Measurements from ENCODE around the gene TLE1. TPM values are rescaled to one million over a fixed set of nuclear protein-coding genes. Genes with fewer than 3 reads are reported as not detected.

The TLE1 gene
- total RNA-seq, 1 donor, result 39.3 TPM

- peak; percentile 65 for DNase-seq (ENCODE audit: low read depth)
- no peak for TF ChIP-seq CTCF (IDR thresholded peaks at IDR 0.05; ENCODE audit: insufficient read depth, low read depth, low read length)
- H3K4me3 ChIP-seq (ENCODE audit: low read depth, low read length), result no peak overlapping the region
Measured at GRCh38 chr9:81585191-81585763, 104.1 kb downstream of the TLE1 start.

GRCh38 chr9:81584099-81584498, 105.2 kb downstream of the TLE1 start:
- no peak for DNase-seq (ENCODE audit: low read depth)
- H3K4me3 ChIP-seq (ENCODE audit: low read depth, low read length), result no peak overlapping the region
- TF ChIP-seq CTCF (IDR thresholded peaks at IDR 0.05; ENCODE audit: insufficient read depth, low read depth, low read length), result no peak

GRCh38 chr9:81581986-81582385, 107.4 kb downstream of the TLE1 start:
- TF ChIP-seq CTCF (IDR thresholded peaks at IDR 0.05; ENCODE audit: insufficient read depth, low read depth, low read length), result no peak

GRCh38 chr9:81579381-81579780, 110.0 kb downstream of the TLE1 start:
- TF ChIP-seq CTCF (IDR thresholded peaks at IDR 0.05; ENCODE audit: insufficient read depth, low read depth, low read length), result no peak
- no peak for DNase-seq (ENCODE audit: low read depth)
- no peak overlapping the region for H3K4me3 ChIP-seq (ENCODE audit: low read depth, low read length)

More at GRCh38 chr9:81581986-81582385, 107.4 kb downstream of the TLE1 start:
- H3K4me3 ChIP-seq (ENCODE audit: low read depth, low read length), result no peak overlapping the region
- DNase-seq (ENCODE audit: low read depth), result no peak

GRCh38 chr9:81578606-81579005, 110.7 kb downstream of the TLE1 start:
- no peak overlapping the region for H3K4me3 ChIP-seq (ENCODE audit: low read depth, low read length)
- TF ChIP-seq CTCF (IDR thresholded peaks at IDR 0.05; ENCODE audit: insufficient read depth, low read depth, low read length), result no peak
- DNase-seq (ENCODE audit: low read depth), result peak; percentile 52

GRCh38 chr9:81575956-81576355, 113.4 kb downstream of the TLE1 start:
- no peak overlapping the region for H3K4me3 ChIP-seq (ENCODE audit: low read depth, low read length)
- DNase-seq (ENCODE audit: low read depth), result peak; percentile 34
- no peak for TF ChIP-seq CTCF (IDR thresholded peaks at IDR 0.05; ENCODE audit: insufficient read depth, low read depth, low read length)

- H3K4me3 ChIP-seq (ENCODE audit: low read depth, low read length), result no peak overlapping the region
- TF ChIP-seq CTCF (IDR thresholded peaks at IDR 0.05; ENCODE audit: insufficient read depth, low read depth, low read length), result no peak
Measured at GRCh38 chr9:81574405-81574804, 114.9 kb downstream of the TLE1 start.

More at GRCh38 chr9:81574405-81574804, 114.9 kb downstream of the TLE1 start:
- DNase-seq (ENCODE audit: low read depth), result peak; percentile 38

All from fibroblast of villous mesenchyme (primary cell).